ENCODE measurements around the gene RXFP4.
"Not testable (repeated sequence)": the region's sequence is repeated elsewhere in the genome, so short reads cannot be mapped to it uniquely, and the experiment has no call there.

The RXFP4 gene, protein sequence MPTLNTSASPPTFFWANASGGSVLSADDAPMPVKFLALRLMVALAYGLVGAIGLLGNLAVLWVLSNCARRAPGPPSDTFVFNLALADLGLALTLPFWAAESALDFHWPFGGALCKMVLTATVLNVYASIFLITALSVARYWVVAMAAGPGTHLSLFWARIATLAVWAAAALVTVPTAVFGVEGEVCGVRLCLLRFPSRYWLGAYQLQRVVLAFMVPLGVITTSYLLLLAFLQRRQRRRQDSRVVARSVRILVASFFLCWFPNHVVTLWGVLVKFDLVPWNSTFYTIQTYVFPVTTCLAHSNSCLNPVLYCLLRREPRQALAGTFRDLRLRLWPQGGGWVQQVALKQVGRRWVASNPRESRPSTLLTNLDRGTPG

DNA sequence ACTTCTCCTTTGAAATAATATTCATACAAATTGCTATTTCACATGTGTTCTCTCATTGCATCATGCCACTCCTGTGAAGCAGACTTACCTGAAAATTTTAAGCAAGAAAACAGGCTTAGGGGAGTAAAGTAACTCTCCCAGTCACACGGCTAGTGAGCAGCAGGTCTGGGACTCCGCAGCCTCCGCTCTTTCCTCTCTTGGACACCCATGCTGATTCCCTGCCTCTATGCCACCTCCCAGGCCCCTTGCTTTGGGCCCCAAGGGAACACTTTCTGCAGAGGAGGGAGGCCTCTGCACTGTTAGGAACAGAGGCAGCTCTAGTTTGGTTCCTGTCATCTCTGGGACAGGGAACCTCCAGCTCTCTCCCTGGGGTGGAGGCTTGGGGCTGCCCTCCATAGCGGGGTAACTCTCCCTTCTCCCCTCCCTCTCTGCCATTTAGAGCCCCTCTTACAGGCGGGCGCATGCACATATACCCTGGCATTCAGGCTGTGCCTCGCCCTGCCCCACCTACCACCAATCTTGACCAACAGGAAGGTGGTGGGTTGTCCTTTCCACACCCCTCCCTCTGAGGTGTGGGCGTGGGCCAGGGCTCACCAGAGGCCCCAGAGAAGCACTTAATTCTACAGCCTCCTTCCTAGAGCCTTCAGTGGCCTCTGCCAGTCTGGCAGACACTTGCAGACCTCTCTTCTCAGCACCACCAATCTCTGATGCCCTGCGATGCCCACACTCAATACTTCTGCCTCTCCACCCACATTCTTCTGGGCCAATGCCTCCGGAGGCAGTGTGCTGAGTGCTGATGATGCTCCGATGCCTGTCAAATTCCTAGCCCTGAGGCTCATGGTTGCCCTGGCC is at the start of gene RXFP4:
Gene RXFP4, plus strand, starts transcription at position 646 of the 852 bp plus-strand sequence. Its CDS starts 72 bp downstream, at position 718.
- peaks cover 41% of the 10 kb centered on the region for H3K4me1 Mint-ChIP-seq
- H3K36me3 Mint-ChIP-seq (ENCODE audit: low read depth): peaks cover 2% of the 10 kb centered on the region
- peak within 1 kb of the TSS; percentile 85 to 94 (median 93) for H3K27ac Mint-ChIP-seq
- no peaks in the 10 kb centered on the region for H3K9me3 Mint-ChIP-seq
- TF ChIP-seq, protein P1, sequence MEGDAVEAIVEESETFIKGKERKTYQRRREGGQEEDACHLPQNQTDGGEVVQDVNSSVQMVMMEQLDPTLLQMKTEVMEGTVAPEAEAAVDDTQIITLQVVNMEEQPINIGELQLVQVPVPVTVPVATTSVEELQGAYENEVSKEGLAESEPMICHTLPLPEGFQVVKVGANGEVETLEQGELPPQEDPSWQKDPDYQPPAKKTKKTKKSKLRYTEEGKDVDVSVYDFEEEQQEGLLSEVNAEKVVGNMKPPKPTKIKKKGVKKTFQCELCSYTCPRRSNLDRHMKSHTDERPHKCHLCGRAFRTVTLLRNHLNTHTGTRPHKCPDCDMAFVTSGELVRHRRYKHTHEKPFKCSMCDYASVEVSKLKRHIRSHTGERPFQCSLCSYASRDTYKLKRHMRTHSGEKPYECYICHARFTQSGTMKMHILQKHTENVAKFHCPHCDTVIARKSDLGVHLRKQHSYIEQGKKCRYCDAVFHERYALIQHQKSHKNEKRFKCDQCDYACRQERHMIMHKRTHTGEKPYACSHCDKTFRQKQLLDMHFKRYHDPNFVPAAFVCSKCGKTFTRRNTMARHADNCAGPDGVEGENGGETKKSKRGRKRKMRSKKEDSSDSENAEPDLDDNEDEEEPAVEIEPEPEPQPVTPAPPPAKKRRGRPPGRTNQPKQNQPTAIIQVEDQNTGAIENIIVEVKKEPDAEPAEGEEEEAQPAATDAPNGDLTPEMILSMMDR (IDR thresholded peaks at IDR 0.05; ENCODE audit: unreplicated experiment in 3 of 3): no peak
- no peaks in the 10 kb centered on the region for H3K27me3 Mint-ChIP-seq (ENCODE audit: low read depth)
- H3K4me3 Mint-ChIP-seq: peak within 1 kb of the TSS in 2 of 3 experiments; percentile 44 to 46

DNA sequence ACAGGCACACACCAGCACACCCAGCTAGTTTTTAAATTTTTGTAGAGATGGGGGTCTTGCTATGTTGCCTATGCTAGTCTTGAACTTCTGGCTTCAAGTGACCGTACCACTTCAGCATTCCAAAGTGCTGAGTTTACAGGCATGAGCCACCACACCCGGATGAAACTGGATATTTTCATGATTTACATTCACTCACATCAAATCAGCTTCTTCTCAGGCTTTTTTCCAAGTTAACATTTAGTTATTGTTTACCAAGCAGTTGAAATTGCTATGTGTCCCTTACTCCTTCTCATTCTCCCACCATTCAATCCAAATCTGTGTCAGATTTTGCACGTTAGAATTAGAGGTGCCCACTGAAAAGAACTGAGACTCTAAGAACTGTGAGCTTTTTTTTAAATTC is 48.6 kb upstream of the RXFP4 start:
- Mint-ChIP-seq H3K9me3 (no peaks in the 10 kb centered on the region), H3K27ac (peak overlapping the region; percentile 83 to 88 (median 86)), H3K27me3 (ENCODE audit: low read depth) (no peaks in the 10 kb centered on the region), H3K4me1 (peaks cover 7% of the 10 kb centered on the region), H3K36me3 (ENCODE audit: low read depth) (peaks cover 13% of the 10 kb centered on the region), H3K4me3 (no peak overlapping the region)
- TF ChIP-seq, protein P1 (IDR thresholded peaks at IDR 0.05; ENCODE audit: unreplicated experiment in 3 of 3): no peak

DNA sequence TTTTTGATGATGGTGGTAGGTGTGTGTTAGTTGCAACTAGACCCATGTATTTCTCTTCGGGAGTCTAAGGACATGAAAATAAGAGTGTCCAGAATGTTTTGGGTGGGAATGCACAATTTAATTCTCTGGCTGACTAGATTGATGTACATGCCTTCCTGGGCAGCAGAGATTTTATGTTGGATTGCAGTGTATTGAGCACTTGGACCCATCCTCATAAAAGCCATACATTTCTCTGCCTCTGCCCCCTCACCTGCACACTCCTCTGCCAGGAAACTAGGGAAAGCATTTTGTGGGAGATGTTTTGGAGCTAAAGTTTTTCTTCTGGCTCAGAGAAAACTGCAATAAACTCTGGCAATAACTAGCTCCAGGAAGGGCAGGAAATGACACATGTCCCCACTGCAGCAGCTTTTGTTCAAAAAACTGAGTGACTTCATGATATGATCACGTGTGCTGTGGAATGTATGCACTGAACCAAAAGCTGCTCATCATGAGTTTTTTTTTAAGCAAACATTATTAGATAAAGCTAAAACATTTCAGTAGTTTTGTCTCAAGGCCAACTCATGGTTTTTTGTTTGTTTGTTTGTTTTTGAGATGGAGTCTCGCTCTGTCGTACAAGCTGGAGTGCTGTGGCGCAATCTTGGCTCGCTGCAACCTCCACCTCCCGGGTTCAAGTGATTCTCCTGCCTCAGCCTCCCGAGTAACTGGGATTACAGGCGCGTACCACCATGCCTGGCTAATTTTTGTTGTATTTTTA is 47.9 kb upstream of the RXFP4 start:
- H3K9me3 Mint-ChIP-seq: no peaks in the 10 kb centered on the region
- H3K36me3 Mint-ChIP-seq (ENCODE audit: low read depth): peaks cover 15% of the 10 kb centered on the region
- no peak overlapping the region for H3K4me3 Mint-ChIP-seq
- H3K27me3 Mint-ChIP-seq (ENCODE audit: low read depth): no peaks in the 10 kb centered on the region
- H3K27ac Mint-ChIP-seq: peak overlapping the region; percentile 83 to 88 (median 86)
- TF ChIP-seq, protein P1 (IDR thresholded peaks at IDR 0.05; ENCODE audit: unreplicated experiment in 3 of 3): no peak
- H3K4me1 Mint-ChIP-seq: peaks cover 7% of the 10 kb centered on the region

DNA sequence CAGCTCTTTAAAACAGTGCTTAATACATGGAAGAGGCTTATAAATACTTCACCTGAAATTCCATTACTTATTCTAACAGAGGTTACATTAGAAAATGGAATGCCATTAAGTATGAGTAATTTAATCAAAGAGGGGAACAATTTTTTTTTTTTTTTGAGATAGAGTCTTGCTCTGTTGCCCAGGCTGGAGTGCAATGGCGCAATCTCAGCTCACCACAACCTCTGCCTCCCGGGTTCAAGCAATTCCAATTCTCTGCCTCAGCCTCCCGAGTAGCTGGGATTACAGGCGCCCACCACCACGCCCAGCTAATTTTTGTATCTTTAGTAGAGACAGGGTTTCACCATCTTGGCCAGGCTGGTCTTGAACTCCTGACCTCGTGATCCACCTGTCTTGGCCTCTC is 45.8 kb upstream of the RXFP4 start:
- H3K4me1 Mint-ChIP-seq; H3K4me3 Mint-ChIP-seq; H3K27ac Mint-ChIP-seq; H3K9me3 Mint-ChIP-seq; H3K27me3 Mint-ChIP-seq (ENCODE audit: low read depth): not testable (repeated sequence)
- peaks cover 35% of the 10 kb centered on the region for H3K36me3 Mint-ChIP-seq (ENCODE audit: low read depth)

DNA sequence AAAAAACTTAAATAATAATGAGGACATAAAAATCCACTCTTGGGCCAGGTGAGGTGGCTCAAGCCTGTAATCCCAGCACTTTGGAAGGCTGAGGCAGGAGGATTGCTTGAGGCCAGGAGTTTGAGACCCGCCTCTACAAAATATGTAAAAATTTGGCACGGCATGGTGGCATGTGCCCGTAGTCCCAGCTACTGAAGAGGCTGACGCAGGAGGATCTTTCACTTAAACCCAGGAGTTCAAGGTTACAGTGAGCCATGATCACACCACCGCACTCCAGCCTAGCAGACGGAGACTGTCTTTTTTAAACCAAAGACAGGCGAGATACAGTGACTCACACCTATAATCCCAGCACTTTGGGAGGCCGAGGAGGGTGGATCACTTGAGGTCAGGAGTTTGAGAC is 45.0 kb upstream of the RXFP4 start:
- H3K36me3 Mint-ChIP-seq (ENCODE audit: low read depth): peaks cover 39% of the 10 kb centered on the region
- H3K27ac Mint-ChIP-seq; H3K27me3 Mint-ChIP-seq (ENCODE audit: low read depth); H3K4me1 Mint-ChIP-seq; H3K9me3 Mint-ChIP-seq; H3K4me3 Mint-ChIP-seq: not testable (repeated sequence)

DNA sequence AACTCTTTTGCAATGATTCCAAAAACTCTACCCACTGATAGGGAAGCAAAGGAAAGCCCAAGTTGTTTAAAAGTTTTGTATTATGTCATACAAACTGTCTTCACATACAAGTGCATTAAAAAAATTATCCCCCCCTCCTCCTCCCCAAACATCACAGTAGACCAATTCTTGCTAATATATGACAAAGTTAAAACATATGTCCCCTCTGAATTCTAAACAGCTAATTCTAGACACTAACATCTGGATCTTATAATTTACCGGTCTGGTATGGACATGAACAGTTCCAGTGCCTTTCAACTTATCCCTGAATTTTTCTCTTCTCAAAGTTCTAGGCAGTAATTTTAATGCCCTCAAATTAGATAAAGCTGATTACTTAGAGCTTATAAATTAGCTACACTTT is 43.7 kb upstream of the RXFP4 start:
- Mint-ChIP-seq H3K4me3 (no peak overlapping the region), H3K36me3 (ENCODE audit: low read depth) (peaks cover 44% of the 10 kb centered on the region), H3K27me3 (ENCODE audit: low read depth) (no peaks in the 10 kb centered on the region), H3K4me1 (peaks cover 7% of the 10 kb centered on the region), H3K9me3 (no peaks in the 10 kb centered on the region), H3K27ac (peak overlapping the region in 1 of 3 experiments; percentile 56)
- TF ChIP-seq, protein P1 (IDR thresholded peaks at IDR 0.05; ENCODE audit: unreplicated experiment in 3 of 3): no peak
